GM10847 (cell line): ENCODE measurements around the gene DPRX.

Source experiments
- POLR2A ChIP-seq: IDR thresholded peaks from 2 replicates; pipeline ENCODE4 v1.6.1; 2011; ENCODE audit not compliant: insufficient read length; ENCODE audit errors: extremely low read depth

DPRX gene

GRCh38 chr19:53631949-53632407 is at the start of gene DPRX:
Gene DPRX, plus strand, starts transcription at chr19:53631999. Its CDS starts 108 bp downstream, at chr19:53632107.
- TF ChIP-seq POLR2A: no peak

GRCh38 chr19:53583181-53583580 is 48.6 kb upstream of the DPRX start:
- no peak for TF ChIP-seq POLR2A

GRCh38 chr19:53586277-53586691 is 45.5 kb upstream of the DPRX start:
- no peak for TF ChIP-seq POLR2A

- no peak for TF ChIP-seq POLR2A
Measured at GRCh38 chr19:53594811-53595509, 36.8 kb upstream of the DPRX start.

- TF ChIP-seq POLR2A: no peak
Measured at GRCh38 chr19:53595510-53595867, 36.3 kb upstream of the DPRX start.

- TF ChIP-seq POLR2A: no peak
Measured at GRCh38 chr19:53596056-53596455, 35.7 kb upstream of the DPRX start.

GRCh38 chr19:53597023-53597422 is 34.8 kb upstream of the DPRX start:
- TF ChIP-seq POLR2A: no peak

GRCh38 chr19:53598361-53598760 is 33.4 kb upstream of the DPRX start:
- TF ChIP-seq POLR2A: no peak

- no peak for TF ChIP-seq POLR2A
Measured at GRCh38 chr19:53600217-53600616, 31.6 kb upstream of the DPRX start.

- no peak for TF ChIP-seq POLR2A
Measured at GRCh38 chr19:53606031-53606430, 25.8 kb upstream of the DPRX start.

- no peak for TF ChIP-seq POLR2A
Measured at GRCh38 chr19:53608381-53608780, 23.4 kb upstream of the DPRX start.

GRCh38 chr19:53612762-53613526 is 18.9 kb upstream of the DPRX start:
- no peak for TF ChIP-seq POLR2A

GRCh38 chr19:53621885-53622740 is 9.7 kb upstream of the DPRX start:
- no peak for TF ChIP-seq POLR2A

GRCh38 chr19:53624771-53625545 is 6.8 kb upstream of the DPRX start:
- no peak for TF ChIP-seq POLR2A

- TF ChIP-seq POLR2A: no peak
Measured at GRCh38 chr19:53626486-53626885, 5.3 kb upstream of the DPRX start.
